ENCODE results near the gene SEPHS2. TPM values are rescaled to one million over a fixed set of nuclear protein-coding genes. Genes with fewer than 3 reads are reported as not detected.

SEPHS2 gene
- total and polyA plus RNA-seq, 12 donors, result 10.7 to 60.5 (median 45.3) TPM

DNA sequence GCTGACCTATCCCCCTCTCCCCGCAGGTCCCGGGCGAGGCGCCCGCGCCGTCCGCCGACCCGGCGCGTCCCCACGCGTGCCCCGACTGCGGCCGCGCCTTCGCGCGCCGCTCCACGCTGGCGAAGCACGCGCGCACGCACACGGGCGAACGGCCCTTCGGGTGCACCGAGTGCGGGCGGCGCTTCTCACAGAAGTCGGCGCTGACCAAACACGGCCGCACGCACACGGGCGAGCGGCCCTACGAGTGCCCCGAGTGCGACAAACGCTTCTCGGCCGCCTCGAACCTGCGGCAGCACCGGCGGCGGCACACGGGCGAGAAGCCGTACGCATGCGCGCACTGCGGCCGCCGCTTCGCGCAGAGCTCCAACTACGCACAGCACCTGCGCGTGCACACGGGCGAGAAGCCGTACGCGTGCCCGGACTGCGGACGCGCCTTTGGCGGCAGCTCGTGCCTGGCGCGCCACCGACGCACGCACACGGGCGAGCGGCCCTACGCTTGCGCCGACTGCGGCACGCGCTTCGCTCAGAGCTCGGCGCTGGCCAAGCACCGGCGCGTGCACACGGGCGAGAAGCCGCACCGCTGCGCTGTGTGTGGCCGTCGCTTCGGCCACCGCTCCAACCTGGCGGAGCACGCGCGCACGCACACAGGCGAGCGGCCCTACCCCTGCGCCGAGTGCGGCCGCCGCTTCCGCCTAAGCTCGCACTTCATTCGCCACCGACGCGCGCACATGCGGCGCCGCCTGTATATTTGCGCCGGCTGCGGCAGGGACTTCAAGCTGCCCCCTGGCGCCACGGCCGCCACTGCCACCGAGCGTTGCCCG, 27.9 kb downstream of the SEPHS2 start:
- intact Hi-C loops (cut with DNase I), result no loop called here
- peak overlapping the region; percentile 12 to 84 (median 39) for H3K4me3 ChIP-seq
- H3K4me1 ChIP-seq (replicated peaks in 1 of 2), result peaks cover 15 to 18% of the 10 kb centered on the region in 2 donors
- peaks cover 0 to 3% of the 10 kb centered on the region in 2 donors for H3K36me3 ChIP-seq (replicated peaks in 1 of 2)
- TF ChIP-seq POLR2A (IDR thresholded peaks at IDR 0.05), result peak; percentile 56 to 82
- TF ChIP-seq, protein P1, sequence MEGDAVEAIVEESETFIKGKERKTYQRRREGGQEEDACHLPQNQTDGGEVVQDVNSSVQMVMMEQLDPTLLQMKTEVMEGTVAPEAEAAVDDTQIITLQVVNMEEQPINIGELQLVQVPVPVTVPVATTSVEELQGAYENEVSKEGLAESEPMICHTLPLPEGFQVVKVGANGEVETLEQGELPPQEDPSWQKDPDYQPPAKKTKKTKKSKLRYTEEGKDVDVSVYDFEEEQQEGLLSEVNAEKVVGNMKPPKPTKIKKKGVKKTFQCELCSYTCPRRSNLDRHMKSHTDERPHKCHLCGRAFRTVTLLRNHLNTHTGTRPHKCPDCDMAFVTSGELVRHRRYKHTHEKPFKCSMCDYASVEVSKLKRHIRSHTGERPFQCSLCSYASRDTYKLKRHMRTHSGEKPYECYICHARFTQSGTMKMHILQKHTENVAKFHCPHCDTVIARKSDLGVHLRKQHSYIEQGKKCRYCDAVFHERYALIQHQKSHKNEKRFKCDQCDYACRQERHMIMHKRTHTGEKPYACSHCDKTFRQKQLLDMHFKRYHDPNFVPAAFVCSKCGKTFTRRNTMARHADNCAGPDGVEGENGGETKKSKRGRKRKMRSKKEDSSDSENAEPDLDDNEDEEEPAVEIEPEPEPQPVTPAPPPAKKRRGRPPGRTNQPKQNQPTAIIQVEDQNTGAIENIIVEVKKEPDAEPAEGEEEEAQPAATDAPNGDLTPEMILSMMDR (IDR thresholded peaks at IDR 0.05), result peak in 5 of 6 experiments; percentile 17 to 31 (median 28)
- peak overlapping the region; percentile 21 to 95 (median 75) for H3K27ac ChIP-seq
- no peaks in the 10 kb centered on the region for H3K27me3 ChIP-seq
- WGBS, 4 donors, result 0 to 1% (median 1%) methylated on average over 18 to 140 of the region's 140 CpGs
- no peaks in the 10 kb centered on the region for H3K9me3 ChIP-seq (replicated peaks in 1 of 3)
- DNase-seq, result peak; percentile 83 to 90 (median 84)

DNA sequence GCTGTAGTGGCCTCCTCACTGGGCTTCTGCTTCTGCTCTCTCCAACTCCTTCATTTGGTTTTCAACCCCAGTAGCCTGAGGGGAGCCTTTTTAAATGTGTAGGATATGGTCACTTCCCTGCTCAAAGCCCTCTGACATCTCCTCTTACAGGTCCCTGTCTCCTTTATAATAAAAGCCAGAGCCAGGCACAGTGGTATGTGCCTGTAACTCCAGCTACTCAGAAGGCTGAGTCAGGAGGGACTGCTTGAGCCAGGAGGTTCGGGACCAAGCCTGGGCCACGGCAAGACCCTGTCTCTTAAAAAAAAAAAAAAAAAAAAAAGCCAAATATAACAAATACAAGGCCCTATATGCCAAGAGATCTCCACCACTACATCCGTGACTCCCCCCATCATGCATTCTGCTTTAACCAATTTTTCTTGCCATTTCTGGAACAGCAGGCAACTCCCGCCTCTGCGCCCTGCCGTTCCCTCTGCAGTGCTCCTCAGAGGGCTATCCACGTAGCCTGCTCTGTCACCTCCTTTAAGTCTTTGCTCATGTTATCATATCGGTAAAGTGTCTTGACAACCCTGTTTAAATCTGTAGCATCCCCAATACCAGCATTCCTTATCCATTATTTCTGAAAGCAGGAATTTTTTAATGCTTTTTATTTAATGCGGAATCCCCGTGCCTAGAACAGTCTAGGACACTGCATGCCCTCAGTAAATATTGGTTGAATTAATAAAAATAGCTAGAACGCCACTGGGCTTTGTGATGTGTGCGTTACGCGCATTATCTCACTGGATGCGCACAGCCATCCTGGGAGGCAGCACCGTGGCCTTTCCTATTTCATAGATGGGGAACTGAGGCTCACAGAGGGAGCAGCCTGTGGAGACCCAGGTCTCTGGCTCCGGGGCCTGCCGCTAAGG, 28.8 kb downstream of the SEPHS2 start:
- no peaks in the 10 kb centered on the region for H3K27me3 ChIP-seq
- WGBS, 4 donors, result 65 to 86% (median 72%) methylated on average over 11 to 18 of the region's 18 CpGs
- peak in 2 of 7 donors; percentile 16 to 46 for DNase-seq
- H3K9me3 ChIP-seq (replicated peaks in 1 of 3), result no peaks in the 10 kb centered on the region
- TF ChIP-seq POLR2A (IDR thresholded peaks at IDR 0.05), result no peak
- TF ChIP-seq, protein P1 (IDR thresholded peaks at IDR 0.05), result no peak
- peak overlapping the region in 3 of 5 donors; percentile 75 to 95 (median 94) for H3K27ac ChIP-seq
- peaks cover 0 to under 1% of the 10 kb centered on the region in 2 donors for H3K36me3 ChIP-seq (replicated peaks in 1 of 2)
- intact Hi-C loops (cut with DNase I), result no loop called here
- H3K4me3 ChIP-seq, result peak overlapping the region in 3 of 4 donors; percentile 30 to 84 (median 48)
- peaks cover 16 to 25% of the 10 kb centered on the region in 2 donors for H3K4me1 ChIP-seq (replicated peaks in 1 of 2)

GRCh38 chr16:30416047-30416603, 29.5 kb downstream of the SEPHS2 start:
- Histone ChIP-seq H3K9me3 (replicated peaks in 1 of 3) (no peaks in the 10 kb centered on the region), H3K4me3 (no peak overlapping the region), H3K4me1 (replicated peaks in 1 of 2) (peaks cover 16 to 25% of the 10 kb centered on the region in 2 donors), H3K27me3 (no peaks in the 10 kb centered on the region), H3K27ac (peak overlapping the region in 1 of 5 donors; percentile 95), H3K36me3 (replicated peaks in 1 of 2) (no peaks in the 10 kb centered on the region)
- no peak for TF ChIP-seq POLR2A (IDR thresholded peaks at IDR 0.05)
- TF ChIP-seq, protein P1 (IDR thresholded peaks at IDR 0.05), result no peak
- no peak for DNase-seq
- intact Hi-C loops (cut with DNase I), result no loop called here
- WGBS, 4 donors, result 90 to 97% (median 93%) methylated on average over 4 of the region's 4 CpGs
